ENCODE measurements around the gene TMSB15C.
A peak's percentile ranks its signal among the peaks of the same experiment; 100 is the strongest.
"Not testable (repeated sequence)": the region's sequence is repeated elsewhere in the genome, so short reads cannot be mapped to it uniquely, and the experiment has no call there.

The TMSB15C gene
- total RNA-seq, result 0 to 0.12 (median 0) reads per million in 4 donors

DNA sequence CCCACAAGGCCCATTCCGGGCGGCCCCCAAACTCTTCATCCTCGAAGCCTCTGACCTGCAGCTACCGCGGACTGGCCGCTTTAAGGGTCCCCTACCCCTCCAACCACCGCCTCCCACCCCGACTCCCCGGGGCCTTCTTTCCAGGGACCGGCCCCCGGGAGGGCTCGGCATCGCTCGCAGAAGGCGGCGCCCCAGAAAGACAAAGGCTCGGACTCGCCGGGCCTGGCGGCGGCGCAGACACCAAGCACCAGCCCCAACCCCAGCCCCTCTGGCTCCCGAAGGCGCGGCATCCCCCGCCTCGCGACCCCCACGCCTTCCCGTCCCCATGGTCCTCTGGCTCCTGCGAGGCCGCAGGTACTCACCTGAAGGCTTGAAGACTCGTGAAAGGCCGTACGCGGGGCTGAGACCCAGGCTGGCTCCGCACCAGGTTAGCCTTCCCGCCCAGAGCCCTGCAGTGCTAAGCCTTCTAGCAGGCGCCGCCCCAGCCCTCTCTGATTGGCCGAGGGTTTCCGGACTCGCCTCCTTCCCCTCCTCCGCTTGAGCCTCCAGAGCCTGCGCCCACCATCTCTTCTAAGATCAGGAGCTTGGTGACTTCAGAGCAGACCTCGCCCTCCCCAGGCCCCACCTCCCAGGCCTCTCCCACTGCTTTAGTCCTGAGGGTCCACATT, at the start of gene TMSB15C:
TSS of gene TMSB15C (minus strand) at position 459 of the 668 bp plus-strand sequence.
- not testable (repeated sequence) for DNase-seq

DNA sequence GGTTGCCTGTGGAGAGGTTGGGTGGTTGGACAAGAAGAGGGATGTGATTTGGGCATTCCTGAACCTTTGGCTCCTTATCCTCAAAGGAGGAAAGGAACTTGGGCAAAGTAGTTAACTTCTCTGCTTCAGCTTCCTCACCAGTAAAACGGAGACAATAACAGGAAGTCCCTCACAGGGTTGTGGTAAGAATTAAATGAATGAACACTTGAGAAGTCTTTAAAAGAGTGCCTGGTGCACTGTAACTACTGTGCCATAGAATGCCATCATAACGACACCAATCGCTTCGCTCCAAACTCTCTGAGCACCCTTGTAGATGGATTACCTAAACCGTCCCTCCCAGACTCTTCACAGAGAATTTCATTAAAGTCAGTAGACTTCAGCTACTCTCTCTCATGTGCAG, 46.8 kb upstream of the TMSB15C start:
- peak in 1 of 5 donors; percentile 54 for DNase-seq

DNA sequence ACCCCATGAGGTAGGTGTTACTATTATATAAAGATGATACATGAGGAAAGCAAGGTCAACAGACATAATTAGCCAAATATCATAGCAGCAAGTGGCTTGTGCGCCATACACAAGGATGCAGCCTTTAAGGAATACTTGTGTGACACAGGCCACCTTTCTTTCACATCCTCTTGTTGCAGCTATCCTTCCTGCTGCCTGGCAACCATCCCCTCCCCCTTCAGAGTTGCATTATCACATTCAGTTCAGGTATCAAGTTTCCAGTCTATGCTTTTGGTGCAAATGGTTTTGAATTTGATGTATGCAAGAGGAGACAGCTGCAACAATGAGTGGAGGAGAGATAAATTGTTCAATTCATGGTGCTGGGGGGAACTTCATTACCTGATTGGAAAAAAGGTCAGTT, 42.7 kb upstream of the TMSB15C start:
- no peak for DNase-seq

DNA sequence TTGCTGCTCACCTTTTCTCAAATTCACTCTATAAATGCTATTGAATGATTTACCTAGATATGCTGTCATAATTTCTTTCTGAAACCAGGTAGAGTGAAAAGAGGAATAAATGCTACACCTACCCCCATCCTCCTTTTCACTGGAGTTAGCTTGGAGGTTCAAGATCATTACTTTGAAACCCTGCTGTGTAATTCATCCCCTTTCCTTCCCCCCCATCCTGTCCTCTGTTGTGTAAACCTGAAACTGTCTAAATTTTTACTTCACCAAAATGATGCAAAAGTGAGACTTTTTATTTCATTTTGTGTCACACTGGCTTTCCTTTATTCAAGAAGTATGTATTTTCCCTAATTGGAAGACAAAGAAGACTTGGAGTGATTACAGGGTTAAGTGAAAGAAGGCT, 41.7 kb upstream of the TMSB15C start:
- DNase-seq, result no peak

DNA sequence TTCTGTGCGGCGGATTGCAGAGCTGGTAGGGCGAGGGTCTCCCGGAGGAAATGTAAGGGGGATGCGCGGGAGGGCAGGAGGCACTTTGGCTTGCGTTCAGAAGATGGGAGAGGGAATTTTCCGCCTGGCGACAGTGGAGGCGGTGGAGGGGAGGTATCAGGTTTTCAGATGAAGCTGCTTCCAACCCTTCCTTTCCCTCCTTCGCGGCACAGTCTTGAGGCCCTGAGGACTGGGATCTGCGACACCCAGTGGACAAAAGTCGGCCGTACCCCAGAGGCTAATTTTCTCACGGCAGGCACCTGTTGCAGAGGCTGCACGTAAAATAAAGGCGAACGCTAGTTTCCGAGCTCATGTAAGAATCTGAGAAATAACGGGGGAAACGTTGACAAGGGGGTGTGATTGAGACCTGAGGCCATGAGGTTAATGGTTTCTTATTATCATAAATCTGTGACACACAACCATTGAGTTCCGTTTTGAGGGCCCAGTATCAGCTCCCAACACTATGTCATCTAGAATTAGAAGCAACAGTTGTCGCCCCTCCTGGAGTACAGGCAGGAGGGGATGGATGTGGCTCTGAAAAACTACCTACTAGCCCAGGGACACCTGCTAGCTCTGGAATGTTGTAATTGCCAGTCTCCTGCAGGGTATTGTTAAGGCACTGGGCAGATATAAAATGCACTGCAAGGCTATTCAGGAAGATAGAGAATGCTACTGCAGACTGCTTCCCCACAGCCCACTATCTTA, 37.4 kb upstream of the TMSB15C start:
- DNase-seq, result peak; percentile 13 to 49 (median 23)

DNA sequence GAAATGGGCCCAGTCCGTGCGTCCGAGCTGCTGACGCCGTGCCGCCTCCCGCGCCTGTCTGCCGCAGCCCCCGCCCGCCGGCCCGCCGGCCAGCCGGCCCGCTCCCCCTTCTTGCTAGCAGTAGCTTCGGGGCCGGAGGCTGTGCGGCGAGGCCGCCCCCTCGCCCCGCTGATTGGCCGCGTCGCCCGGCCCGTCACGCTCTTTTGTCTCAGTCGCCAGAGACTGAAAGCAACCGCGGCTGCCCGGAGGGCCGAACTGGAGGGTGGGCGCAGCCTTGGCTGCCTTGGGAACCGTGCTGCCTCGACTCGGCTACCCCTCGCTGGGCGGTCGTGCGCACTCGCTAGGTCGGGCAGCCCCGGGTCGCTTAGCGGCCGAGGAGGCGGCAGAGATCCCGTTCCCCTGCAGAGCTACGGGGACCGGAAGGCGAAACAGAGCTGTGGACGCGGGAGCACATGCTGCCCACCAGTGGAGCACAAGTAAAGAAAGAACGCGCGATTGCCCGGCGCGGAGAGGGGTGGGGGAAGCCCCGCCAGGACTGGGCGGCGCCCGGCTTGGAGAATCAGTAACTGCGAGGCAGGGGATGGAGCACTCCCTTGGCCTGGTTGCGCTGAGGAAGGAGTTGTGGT, 36.4 kb upstream of the TMSB15C start, which contains the start of gene ZCCHC18:
TSS of gene ZCCHC18 (plus strand) at position 198 of the 626 bp plus-strand sequence. CDS start 1,589 bp downstream, outside the sequence.
- DNase-seq, result peak; percentile 9 to 35 (median 23)

DNA sequence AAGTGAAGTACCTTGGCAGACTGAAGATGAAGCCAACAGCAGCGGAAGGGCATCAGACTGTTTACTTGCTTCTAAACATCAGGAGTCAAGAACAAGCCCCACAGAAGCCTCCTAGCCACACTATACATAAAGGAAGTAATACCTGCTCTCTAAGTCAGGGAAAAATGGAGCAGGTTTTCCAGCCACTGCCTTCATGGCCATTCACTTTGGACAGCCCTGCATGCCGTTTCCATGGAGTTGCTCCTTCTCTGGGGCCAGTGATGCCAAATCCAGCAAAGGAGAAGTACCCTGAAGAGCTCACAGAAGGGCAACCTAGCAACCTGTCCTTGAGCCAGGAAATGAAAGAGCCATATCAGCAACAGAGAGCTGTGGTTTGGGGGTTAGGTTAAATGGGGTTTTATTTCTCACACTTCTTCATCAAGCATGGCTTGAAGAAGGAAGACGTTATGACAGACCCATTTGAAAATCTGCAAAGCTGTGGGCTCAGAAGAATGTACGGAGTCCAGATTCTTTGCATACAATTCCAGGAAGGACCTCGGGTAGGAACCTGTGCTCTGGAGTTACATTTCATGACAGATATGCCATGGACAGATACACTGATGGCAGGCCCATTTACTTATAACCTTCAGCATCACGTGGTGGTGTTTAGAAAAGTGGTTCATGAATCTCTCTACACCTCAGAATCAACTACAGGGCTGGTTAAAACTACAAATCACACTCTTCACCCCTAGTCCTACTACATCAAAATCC, 34.6 kb upstream of the TMSB15C start:
- DNase-seq, result peak in 1 of 5 donors; percentile 20

DNA sequence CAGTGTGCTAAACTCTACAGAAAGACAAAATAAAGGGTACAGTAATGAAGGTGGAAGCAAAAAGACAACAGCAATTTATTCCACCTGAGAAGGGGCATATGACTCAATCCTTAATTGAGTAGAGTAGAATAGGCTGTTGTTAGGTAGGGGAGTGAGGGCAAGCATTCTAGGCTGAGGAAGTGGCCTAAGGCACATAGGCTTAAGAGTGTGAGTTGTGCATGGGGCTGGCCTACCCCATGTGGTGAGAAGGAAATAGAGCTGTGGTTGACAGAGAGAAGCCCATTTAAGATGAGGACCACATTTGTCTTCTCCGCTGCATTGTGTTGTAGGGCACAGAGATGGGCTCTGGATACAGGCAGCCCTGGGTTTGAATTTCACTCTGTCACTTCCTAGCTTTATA, 32.9 kb upstream of the TMSB15C start:
- DNase-seq, result no peak

DNA sequence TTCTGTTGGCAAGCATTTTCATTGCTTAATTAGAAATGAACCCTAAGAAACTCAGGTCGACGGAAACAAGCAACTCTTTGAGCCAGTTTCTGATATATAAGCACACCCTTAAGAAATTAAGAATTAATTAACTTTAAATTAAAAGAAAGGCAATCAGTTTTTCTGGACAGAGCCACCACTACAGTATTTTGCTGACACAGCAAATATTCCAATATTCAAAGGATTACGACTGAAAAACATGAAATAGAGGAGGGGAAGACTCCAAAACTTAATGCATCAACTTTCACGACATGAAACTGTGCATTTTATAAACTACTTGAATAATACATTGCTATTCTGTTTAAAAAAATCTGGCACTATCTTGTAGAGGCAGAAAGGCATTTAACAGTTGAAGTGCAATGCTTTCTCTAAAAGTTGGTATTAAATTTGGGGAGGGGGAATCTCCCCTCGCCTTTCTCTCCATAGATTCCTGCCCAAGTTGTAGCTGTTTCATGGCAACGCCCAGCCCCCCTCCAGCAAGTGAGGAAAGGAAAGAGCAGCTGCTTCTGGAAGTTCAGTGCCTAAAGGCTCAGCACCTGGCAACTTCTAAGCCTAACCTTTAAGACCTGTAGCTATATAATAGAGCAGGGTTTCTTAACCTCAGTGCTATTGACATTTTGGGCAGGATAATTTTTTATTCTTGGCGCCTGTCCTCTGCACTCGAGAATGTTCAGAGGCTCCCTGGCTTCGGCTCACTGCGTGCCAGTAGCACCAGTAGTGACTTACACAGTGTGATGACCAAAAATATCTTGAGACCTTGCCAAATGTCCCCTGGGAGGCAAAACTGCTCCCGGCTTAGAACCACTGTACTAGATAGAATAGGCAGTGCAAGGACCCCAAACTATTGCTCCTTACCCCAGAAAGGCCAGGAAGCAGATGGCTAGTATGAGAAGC, 29.6 kb upstream of the TMSB15C start:
- DNase-seq, result no peak

DNA sequence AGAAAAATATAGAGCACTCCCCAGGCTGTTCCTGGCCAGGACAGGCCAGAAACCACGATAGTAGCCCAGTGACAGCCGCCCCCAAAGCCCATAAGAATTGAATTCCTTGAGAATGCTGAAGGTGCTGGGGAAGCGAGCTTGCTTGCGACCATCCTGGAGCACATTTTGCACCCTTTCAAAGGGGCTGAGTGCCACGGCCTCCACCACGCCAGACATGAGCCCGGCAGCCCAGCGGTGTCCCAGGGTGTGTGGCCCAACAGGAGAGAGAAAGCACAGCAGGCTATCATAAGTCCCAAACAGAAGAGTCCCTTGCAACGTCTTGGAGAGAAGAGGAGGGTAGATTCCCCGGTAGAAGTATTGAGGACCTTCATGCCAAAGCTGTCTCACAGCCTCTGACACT, 28.6 kb upstream of the TMSB15C start:
- no peak for DNase-seq

DNA sequence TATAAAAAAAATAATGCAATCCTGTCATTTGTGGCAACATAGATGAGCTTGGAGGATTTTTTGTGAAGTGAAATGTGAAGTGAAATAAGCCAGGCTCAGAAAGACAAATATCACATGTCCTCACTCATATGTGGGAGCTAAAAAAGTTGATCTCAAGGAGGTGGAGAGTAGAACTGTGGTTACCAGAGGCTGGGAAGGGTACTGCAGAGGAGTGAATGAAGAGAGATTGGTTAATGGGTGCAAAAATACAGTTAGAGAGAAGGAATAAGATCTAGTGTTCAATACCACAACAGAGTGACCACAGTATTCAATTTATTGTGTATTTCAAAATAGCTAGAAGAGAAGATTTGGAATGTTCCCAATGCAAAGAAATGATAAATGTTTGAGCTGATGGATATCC, 22.9 kb upstream of the TMSB15C start:
- no peak for DNase-seq

DNA sequence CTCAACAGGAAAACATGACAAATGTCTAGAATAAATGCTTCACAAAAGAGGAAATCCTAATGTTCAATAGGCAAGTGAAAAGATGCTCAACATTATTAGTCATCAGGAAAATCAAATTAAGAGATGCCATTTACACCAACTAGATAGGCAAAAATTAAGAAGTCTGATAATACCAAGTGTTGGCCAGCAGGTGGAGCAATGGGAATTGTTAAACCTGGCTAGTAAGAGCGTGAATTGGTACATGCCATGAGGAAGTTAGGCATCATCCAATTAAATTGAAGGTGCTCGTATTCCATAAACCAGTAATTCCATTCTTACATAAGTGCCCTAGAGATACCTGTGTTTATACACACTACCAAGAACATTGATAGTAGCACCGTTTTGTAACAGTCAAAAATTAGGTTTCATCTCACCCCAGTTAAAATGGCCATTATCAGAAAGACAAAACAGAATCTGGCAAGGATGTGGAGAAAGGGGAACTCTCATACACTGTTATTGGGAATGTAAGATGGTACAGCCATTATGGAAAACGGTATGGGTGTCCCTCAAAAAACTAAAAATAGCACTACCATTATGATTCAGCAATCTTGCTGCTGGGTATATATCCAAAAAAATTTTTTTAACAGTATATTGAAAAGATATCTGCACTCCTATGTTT, 22.2 kb upstream of the TMSB15C start:
- DNase-seq, result peak; percentile 13 to 58 (median 42)

DNA sequence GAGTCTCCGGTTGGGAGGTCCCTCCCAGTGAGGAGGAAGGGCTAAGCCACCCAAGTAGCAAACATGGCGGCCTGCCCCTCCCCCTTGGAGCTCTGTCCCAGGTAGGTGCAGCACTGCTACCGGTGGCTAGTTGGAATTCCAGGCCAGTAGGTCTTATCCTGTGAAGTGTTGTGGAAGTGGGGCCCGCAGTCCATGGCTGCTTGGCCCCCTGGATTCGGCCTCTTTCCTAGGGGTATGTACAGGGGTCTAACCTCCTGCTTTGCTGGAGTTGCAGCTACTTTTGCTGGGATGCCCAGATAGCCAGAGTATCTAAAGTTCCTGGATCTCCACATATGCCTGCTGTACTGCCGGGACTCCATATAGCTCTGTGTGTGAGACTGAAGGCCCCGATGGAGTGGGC, 9.9 kb upstream of the TMSB15C start:
- DNase-seq, result no peak

DNA sequence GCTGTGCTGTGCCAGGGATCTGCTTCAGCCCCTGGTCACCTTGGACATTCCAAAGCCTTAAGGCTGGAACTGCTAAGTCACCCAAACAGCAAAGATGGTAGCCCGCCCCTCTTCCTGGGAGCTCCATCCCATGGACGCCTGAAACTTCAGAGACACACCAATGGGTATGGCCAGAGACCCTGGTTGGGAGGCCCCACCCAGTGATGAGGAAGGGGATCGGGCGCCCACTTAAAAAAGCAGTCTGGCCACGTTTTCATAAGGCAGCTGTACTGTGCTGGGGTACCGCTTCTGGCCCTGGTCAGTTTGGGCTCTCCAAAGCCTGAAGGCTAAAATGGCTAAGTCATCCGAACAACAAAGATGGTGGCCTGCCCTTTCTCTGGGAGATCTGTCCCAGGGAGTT, 9.4 kb upstream of the TMSB15C start:
- DNase-seq, result no peak

DNA sequence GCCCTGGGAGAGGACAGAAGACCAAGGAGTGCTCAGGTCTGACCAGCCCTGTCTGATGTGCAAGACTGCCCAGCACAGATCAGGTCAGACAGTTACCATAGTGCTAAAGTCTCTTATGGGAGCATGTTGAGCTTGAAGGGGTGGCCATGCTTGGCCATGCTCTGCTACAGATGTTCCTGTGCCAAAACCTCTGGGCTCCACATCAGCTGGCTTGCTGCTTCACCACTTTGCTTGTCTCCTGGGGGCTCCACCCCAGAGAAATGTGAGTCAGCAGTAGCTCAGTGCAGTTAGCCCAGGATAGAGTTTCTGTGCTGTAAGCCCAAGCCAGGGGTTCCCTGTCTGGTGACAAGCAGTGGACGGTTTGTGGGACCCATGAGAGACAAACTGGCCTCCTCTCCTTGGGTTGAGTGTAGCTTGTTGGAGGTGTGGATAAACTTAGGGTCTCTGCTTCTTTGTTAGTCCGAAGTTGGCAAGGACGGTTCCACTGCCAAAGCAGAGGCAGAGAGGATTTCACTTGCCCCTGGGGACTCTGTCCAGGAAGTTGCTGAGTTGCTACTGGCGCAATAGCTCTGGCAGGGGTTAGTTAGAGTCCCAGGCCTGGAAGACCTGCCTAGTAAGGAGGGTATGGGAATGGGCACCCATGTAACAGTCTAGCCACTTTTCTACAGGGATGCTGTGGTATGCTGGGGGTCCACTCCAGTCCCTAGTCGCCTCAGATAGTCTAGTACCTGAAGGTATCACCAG, 8.7 kb upstream of the TMSB15C start:
- DNase-seq, result no peak

DNA sequence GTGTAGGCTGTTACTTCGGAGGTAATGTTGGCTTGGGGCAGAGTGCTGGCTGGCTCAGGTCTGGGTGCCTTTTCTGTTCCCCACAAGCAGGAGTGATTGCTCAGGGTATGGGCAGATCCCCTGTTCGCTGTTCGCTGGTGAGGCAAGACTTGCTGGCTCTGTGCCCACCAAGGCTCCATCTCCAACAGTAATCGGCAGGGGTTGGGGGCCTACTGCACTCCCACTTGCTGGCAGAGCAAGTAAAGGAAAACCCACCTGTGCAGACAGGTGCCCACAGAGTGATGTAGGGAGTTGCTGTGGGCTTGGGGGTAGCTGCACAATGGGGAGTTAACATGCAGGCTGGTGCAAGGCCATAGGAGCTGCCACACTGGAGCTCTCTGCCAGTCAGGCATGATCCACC, 8.0 kb upstream of the TMSB15C start:
- no peak for DNase-seq

DNA sequence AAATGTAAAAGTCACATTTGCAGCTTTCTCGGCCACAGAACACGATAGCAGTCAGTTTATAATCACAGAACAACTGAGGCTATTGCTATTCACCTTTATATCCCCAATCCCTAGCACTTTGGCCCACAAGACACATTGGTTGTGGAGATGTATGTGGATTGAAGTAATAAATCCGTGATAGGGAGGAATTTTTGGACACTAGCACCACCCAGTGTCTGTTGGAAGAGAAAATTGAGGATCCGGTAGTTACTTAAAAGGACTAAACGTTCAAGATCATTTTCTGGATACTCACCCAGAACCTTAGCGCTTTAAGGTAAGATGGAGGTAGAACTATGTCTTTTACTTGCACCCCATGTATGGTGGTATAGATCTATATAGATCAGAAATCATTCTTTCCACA, 1.8 kb upstream of the TMSB15C start:
- not testable (repeated sequence) for DNase-seq

DNA sequence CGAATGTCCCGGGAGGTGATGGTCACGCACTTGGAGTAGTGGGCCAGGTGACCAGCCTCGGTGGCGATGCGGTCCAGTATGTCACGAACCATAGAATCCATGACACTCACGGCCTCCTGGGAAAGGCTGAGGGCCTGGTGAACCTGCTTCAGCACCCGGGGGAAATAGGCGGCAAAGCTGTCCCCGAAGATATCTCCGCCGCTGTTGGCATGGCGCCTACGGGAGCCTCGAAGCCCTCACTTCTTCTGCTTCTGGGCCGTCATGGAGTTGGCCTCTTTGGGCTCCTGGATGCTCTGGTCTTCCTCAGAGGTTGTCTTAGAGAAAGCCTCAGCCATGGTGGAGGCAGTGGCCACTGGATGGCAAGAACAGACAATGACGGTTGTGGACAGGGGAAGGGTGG, 13.4 kb downstream of the TMSB15C start:
- not testable (repeated sequence) for DNase-seq

DNA sequence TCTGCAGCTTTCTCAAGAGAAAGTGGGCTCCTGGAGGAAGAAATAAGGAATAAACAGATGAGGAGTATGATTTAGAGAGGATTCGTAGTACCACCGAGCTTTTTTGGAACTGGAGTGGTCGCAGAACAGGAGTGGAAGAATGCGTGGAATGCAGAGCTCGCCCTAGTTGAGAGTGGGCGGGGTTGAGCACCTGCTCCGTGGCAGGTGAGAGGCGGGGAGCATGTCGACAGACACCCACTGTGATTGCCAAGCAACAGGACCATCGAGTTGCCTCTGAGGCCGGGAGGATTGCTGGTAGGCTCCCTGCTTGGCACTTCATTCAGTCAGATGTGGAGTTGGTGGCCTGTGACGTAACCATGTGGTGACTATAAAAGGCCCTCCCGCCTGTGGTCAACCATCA, 21.1 kb downstream of the TMSB15C start:
- DNase-seq, result not testable (repeated sequence)

DNA sequence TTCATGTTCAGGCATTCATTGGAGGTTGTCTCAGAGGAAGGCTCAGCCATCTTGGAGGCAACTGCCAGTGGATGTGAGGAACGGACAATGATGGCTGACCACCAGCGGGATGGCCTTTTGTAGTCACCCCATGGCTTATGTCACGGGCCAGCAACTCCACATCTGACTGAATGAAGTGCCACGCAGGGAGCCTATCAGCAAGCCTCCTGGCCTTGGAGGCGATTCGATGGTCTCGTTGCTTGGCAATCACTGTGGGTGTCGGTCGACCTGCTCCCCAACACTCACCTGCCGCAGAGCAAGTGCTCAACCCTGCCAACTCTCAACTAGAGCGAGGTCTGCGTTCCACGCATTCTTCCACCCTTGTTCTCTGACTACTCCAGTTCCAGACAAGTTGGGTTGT, 28.9 kb downstream of the TMSB15C start:
- no peak for DNase-seq

DNA sequence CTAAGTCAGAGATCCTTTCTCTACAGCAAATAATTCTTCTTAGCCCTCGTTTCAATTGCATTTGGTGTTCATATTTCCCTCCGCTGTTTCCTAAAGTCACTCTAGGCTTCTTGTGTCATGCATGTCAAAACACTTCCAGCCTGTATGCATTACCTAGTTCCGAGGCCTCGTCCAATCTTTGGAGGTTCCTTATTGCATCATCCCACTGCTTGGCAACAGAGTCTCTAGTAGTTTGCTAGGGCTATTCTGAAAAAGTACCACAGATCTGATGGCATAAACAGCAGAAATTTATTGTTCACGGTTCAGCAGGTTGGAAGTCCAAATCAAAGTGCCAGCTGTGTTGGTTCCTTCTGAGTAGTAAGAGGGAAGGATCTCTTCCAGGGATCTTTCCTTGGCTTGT, 30.4 kb downstream of the TMSB15C start:
- DNase-seq, result no peak

Data from T-helper 1 cell (primary cell).